KMS-11 (cell line): ENCODE measurements around the gene KAZN.

Experiments used
- H2AFZ ChIP-seq: fragments of 200-600 bp; sonication (generic); 2 replicates; pipeline ENCODE4 v1.6.1; 2016; ENCODE audit warnings: antibody characterized with exemption, mixed run types, low read depth
- H3K27ac ChIP-seq: fragments of 200-600 bp; sonication (generic); 2 replicates; pipeline ENCODE4 v1.6.1; 2016; ENCODE audit warnings: mild to moderate bottlenecking, mixed run types
- H3K27me3 ChIP-seq: fragments of 200-600 bp; sonication (generic); 2 replicates; pipeline ENCODE4 v1.6.1; 2017; ENCODE audit warnings: mild to moderate bottlenecking, low read depth, mixed run types, moderate library complexity; ENCODE audit not compliant: insufficient read depth
- H3K36me3 ChIP-seq: fragments of 200-600 bp; sonication (generic); 2 replicates; pipeline ENCODE4 v1.6.1; 2017; ENCODE audit warnings: mild to moderate bottlenecking, mixed run types; ENCODE audit not compliant: insufficient read depth
- H3K4me1 ChIP-seq: fragments of 200-600 bp; sonication (generic); 2 replicates; pipeline ENCODE4 v1.6.1; 2016; ENCODE audit warnings: mild to moderate bottlenecking, low read depth, mixed run types; ENCODE audit not compliant: poor library complexity, severe bottlenecking
- H3K4me2 ChIP-seq: fragments of 200-600 bp; sonication (generic); 2 replicates; pipeline ENCODE4 v1.7.0; 2016; ENCODE audit warnings: mild to moderate bottlenecking, mixed run types
- H3K4me3 ChIP-seq: fragments of 200-600 bp; sonication (generic); IDR thresholded peaks from 2 replicates; pipeline ENCODE4 v1.6.1; 2017; ENCODE audit warnings: low read depth, low read length, mixed read lengths; ENCODE audit not compliant: insufficient read depth
- H3K79me2 ChIP-seq: fragments of 200-600 bp; sonication (generic); 2 replicates; pipeline ENCODE4 v1.6.1; 2016; ENCODE audit warnings: low read depth, mixed run types; ENCODE audit not compliant: insufficient read depth
- H3K9ac ChIP-seq: fragments of 200-600 bp; sonication (generic); 2 replicates; pipeline ENCODE4 v1.6.1; 2016; ENCODE audit warnings: mild to moderate bottlenecking, mixed run types
- H4K20me1 ChIP-seq: fragments of 200-600 bp; sonication (generic); 2 replicates; pipeline ENCODE4 v1.6.1; 2016; ENCODE audit warnings: mild to moderate bottlenecking, mixed run types; ENCODE audit not compliant: insufficient read depth
- TF ChIP-seq, protein P1 (sequence below): fragments of 200-600 bp; sonication (generic); conservative IDR thresholded peaks from 2 replicates; pipeline ENCODE4 v1.6.1; 2017; ENCODE audit warnings: low read depth, mild to moderate bottlenecking, antibody characterized with exemption, low read length, moderate library complexity, mixed read lengths

Gene KAZN

GRCh38 chr1:15008783-15009729 is 410.6 kb downstream of the KAZN start:
- no peaks in the 10 kb centered on the region for H3K36me3 ChIP-seq
- no peak overlapping the region for H3K4me2 ChIP-seq
- no peaks in the 10 kb centered on the region for H3K79me2 ChIP-seq
- H4K20me1 ChIP-seq = no peaks in the 10 kb centered on the region
- no peaks in the 10 kb centered on the region for H3K4me1 ChIP-seq
- TF ChIP-seq, protein P1, sequence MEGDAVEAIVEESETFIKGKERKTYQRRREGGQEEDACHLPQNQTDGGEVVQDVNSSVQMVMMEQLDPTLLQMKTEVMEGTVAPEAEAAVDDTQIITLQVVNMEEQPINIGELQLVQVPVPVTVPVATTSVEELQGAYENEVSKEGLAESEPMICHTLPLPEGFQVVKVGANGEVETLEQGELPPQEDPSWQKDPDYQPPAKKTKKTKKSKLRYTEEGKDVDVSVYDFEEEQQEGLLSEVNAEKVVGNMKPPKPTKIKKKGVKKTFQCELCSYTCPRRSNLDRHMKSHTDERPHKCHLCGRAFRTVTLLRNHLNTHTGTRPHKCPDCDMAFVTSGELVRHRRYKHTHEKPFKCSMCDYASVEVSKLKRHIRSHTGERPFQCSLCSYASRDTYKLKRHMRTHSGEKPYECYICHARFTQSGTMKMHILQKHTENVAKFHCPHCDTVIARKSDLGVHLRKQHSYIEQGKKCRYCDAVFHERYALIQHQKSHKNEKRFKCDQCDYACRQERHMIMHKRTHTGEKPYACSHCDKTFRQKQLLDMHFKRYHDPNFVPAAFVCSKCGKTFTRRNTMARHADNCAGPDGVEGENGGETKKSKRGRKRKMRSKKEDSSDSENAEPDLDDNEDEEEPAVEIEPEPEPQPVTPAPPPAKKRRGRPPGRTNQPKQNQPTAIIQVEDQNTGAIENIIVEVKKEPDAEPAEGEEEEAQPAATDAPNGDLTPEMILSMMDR = no peak
- H3K27me3 ChIP-seq = no peaks in the 10 kb centered on the region
- H3K9ac ChIP-seq = no peak overlapping the region
- no peak overlapping the region for H3K4me3 ChIP-seq
- H2AFZ ChIP-seq = no peak overlapping the region
- H3K27ac ChIP-seq = no peak overlapping the region

DNA sequence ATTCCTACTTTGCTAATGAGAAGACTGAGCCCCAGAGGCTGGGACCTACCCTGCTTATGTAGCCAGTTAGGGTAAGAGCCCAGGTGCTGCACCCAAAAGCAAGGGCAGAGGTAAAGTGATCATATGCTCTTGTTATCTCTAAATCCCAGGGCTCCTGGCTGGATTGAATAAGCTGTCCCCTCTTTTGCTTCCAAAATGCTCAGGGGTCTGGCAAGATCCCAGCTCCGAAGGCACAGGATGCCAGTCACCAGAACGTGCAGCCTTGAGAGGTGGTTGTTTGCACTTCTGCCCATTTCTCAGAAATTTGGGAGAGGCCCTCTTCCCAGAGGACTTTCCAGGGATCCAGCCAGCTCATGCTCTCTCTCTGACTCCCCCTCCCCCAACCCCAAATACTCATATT is 412.7 kb downstream of the KAZN start:
- TF ChIP-seq, protein P1 = no peak
- no peaks in the 10 kb centered on the region for H3K79me2 ChIP-seq
- H3K36me3 ChIP-seq = no peaks in the 10 kb centered on the region
- H3K4me2 ChIP-seq = no peak overlapping the region
- H3K9ac ChIP-seq = no peak overlapping the region
- H4K20me1 ChIP-seq = no peaks in the 10 kb centered on the region
- no peak overlapping the region for H3K27ac ChIP-seq
- no peak overlapping the region for H3K4me3 ChIP-seq
- H3K4me1 ChIP-seq = no peaks in the 10 kb centered on the region
- H2AFZ ChIP-seq = no peak overlapping the region
- H3K27me3 ChIP-seq = no peaks in the 10 kb centered on the region

DNA sequence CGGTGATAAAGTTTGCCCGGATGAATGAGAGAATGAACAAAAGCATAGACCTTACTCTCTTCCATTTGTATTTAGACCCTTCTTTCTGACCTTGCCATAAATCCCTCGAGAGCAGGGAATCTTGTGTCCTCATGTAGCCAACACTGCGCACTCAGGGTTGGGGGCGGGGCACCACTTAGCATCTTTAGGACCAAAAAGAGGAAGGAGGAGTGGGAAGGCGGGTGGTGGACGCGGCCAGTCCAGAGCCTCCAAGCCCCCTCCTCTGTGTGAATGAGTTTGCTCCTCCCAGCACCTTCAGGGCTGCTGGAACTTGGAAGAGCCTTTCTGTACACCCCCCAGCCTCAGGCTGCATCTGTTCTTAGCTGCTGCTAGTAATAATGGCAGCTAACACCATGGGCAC is 413.2 kb downstream of the KAZN start:
- Histone ChIP-seq H3K4me2 (no peak overlapping the region), H3K4me3 (no peak overlapping the region), H2AFZ (no peak overlapping the region), H3K79me2 (no peaks in the 10 kb centered on the region), H3K4me1 (no peaks in the 10 kb centered on the region), H3K36me3 (no peaks in the 10 kb centered on the region), H3K27ac (no peak overlapping the region), H4K20me1 (no peaks in the 10 kb centered on the region), H3K27me3 (no peaks in the 10 kb centered on the region), H3K9ac (no peak overlapping the region)
- TF ChIP-seq, protein P1 = no peak

DNA sequence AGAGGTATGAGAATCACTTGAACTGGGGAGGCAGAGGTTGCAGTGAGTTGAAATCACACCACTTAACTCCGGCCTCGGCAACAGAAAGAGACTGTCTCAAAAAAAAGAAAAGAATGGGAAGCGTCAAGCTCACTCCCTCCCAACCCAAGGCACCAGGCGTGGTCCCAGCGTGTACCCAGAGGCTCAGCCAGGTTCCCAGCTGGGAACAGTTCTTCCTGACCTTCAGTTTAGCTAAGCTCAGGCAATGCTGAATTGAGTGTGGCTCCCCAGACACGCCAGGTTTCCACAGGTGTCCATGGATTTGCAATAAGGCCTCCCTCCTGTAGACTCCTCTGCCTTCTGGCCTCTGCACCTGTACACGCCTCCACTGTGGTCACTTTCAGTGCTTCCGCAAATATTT is 414.3 kb downstream of the KAZN start:
- Histone ChIP-seq H3K4me3 (no peak overlapping the region), H3K36me3 (no peaks in the 10 kb centered on the region), H3K9ac (no peak overlapping the region), H3K4me1 (no peaks in the 10 kb centered on the region), H2AFZ (no peak overlapping the region), H3K27ac (no peak overlapping the region), H3K79me2 (no peaks in the 10 kb centered on the region), H4K20me1 (no peaks in the 10 kb centered on the region), H3K4me2 (no peak overlapping the region), H3K27me3 (no peaks in the 10 kb centered on the region)
- TF ChIP-seq, protein P1 = no peak
